ENCODE measurements around the gene ABCC12. TPM values are rescaled to one million over a fixed set of nuclear protein-coding genes. Genes with fewer than 3 reads are reported as not detected.

The ABCC12 gene
- total RNA-seq, 1 donor from 2014 or later = not detected

GRCh38 chr16:48138543-48138942 is 17.2 kb downstream of the ABCC12 start:
- H3K27ac Mint-ChIP-seq = no peak overlapping the region
- no peaks in the 10 kb centered on the region for H3K36me3 Mint-ChIP-seq (ENCODE audit: low read depth)
- H3K4me1 Mint-ChIP-seq (ENCODE audit: low read depth) = peaks cover 3% of the 10 kb centered on the region
- peaks cover 8% of the 10 kb centered on the region for H3K27me3 Mint-ChIP-seq (ENCODE audit: low read depth)
- H3K4me3 Mint-ChIP-seq (ENCODE audit: low read depth) = no peak overlapping the region
- DNase-seq (ENCODE audit: low spot score) = no peak
- H3K9me3 Mint-ChIP-seq = no peaks in the 10 kb centered on the region
- intact Hi-C loops (cut with micrococcal nuclease) = no loop called here

GRCh38 chr16:48137822-48138221 is 18.0 kb downstream of the ABCC12 start:
- no peak overlapping the region for H3K4me3 Mint-ChIP-seq (ENCODE audit: low read depth)
- H3K27ac Mint-ChIP-seq = no peak overlapping the region
- H3K27me3 Mint-ChIP-seq (ENCODE audit: low read depth) = peaks cover 8% of the 10 kb centered on the region
- no peaks in the 10 kb centered on the region for H3K9me3 Mint-ChIP-seq
- peaks cover 3% of the 10 kb centered on the region for H3K4me1 Mint-ChIP-seq (ENCODE audit: low read depth)
- no peak for DNase-seq (ENCODE audit: low spot score)
- H3K36me3 Mint-ChIP-seq (ENCODE audit: low read depth) = no peaks in the 10 kb centered on the region
- intact Hi-C loops (cut with micrococcal nuclease) = no loop called here

GRCh38 chr16:48136547-48137360 is 19.0 kb downstream of the ABCC12 start:
- peaks cover 3% of the 10 kb centered on the region for H3K4me1 Mint-ChIP-seq (ENCODE audit: low read depth)
- H3K27ac Mint-ChIP-seq = no peak overlapping the region
- H3K9me3 Mint-ChIP-seq = no peaks in the 10 kb centered on the region
- peaks cover 3% of the 10 kb centered on the region for H3K27me3 Mint-ChIP-seq (ENCODE audit: low read depth)
- no peak overlapping the region for H3K4me3 Mint-ChIP-seq (ENCODE audit: low read depth)
- intact Hi-C loops (cut with micrococcal nuclease) = no loop called here
- no peak for DNase-seq (ENCODE audit: low spot score)
- no peaks in the 10 kb centered on the region for H3K36me3 Mint-ChIP-seq (ENCODE audit: low read depth)

DNA sequence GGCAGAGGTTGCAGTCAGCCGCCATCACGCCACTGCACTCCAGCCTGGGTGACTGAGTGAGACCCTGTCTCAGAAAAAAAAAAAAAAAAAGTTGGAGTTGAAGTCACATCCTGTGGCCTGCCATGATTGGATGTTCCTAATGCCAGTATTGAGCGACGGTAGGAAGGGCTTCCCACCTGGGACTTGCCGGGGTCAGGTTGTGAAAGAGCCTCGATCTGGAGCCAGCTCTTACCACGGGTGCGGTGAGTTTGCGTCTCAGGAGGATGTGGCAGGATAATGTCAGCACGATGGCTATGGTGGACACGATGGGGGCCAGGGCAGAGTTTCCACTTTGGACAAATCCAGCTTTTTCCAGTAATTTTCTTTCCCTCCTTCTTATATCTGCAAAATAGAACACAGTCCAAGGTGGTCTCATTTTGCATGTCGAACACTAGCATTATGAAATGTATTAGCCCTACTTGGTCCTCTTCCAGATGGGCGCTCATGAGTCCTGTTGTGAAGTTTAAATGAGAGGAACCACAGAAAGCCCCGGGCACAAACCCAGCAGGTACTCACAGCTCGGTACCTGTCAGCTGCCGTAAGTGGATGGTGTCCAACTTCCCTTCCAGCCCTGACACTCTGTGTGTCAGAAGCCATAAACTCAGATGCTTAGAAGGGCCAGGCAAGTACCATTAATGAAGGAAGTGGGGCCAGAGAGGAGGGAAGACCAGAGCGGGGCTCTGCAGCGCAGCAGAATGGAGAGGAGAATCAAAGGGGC is 22.2 kb downstream of the ABCC12 start:
- no peaks in the 10 kb centered on the region for H3K36me3 Mint-ChIP-seq (ENCODE audit: low read depth)
- H3K27me3 Mint-ChIP-seq (ENCODE audit: low read depth) = peaks cover 8% of the 10 kb centered on the region
- peaks cover 3% of the 10 kb centered on the region for H3K4me1 Mint-ChIP-seq (ENCODE audit: low read depth)
- DNase-seq (ENCODE audit: low spot score) = no peak
- no peak overlapping the region for H3K27ac Mint-ChIP-seq
- intact Hi-C loops (cut with micrococcal nuclease) = no loop called here
- H3K9me3 Mint-ChIP-seq = no peaks in the 10 kb centered on the region
- no peak overlapping the region for H3K4me3 Mint-ChIP-seq (ENCODE audit: low read depth)

- intact Hi-C loops (cut with micrococcal nuclease) = no loop called here
- Mint-ChIP-seq H3K4me3 (ENCODE audit: low read depth) (no peak overlapping the region), H3K27ac (no peak overlapping the region), H3K4me1 (ENCODE audit: low read depth) (peaks cover 3% of the 10 kb centered on the region), H3K27me3 (ENCODE audit: low read depth) (peaks cover 8% of the 10 kb centered on the region), H3K9me3 (no peaks in the 10 kb centered on the region), H3K36me3 (ENCODE audit: low read depth) (no peaks in the 10 kb centered on the region)
- DNase-seq (ENCODE audit: low spot score) = no peak
These were observed 23.1 kb downstream of the ABCC12 start for GRCh38 chr16:48132696-48133095.

- Mint-ChIP-seq H3K27me3 (ENCODE audit: low read depth) (peaks cover 8% of the 10 kb centered on the region), H3K36me3 (ENCODE audit: low read depth) (no peaks in the 10 kb centered on the region), H3K27ac (no peak overlapping the region), H3K9me3 (no peaks in the 10 kb centered on the region), H3K4me3 (ENCODE audit: low read depth) (no peak overlapping the region), H3K4me1 (ENCODE audit: low read depth) (no peaks in the 10 kb centered on the region)
- no peak for DNase-seq (ENCODE audit: low spot score)
- intact Hi-C loops (cut with micrococcal nuclease) = no loop called here
These were observed 24.4 kb downstream of the ABCC12 start for GRCh38 chr16:48131201-48131935.

GRCh38 chr16:48129926-48130325 is 25.9 kb downstream of the ABCC12 start:
- peaks cover 6% of the 10 kb centered on the region for H3K27me3 Mint-ChIP-seq (ENCODE audit: low read depth)
- no peak overlapping the region for H3K4me3 Mint-ChIP-seq (ENCODE audit: low read depth)
- intact Hi-C loops (cut with micrococcal nuclease) = loop anchor here (10.0 kb wide), 1 partner anchor 415 kb away; no protein-coding TSS in a partner anchor
- H3K27ac Mint-ChIP-seq = no peak overlapping the region
- H3K4me1 Mint-ChIP-seq (ENCODE audit: low read depth) = no peaks in the 10 kb centered on the region
- no peak for DNase-seq (ENCODE audit: low spot score)
- no peaks in the 10 kb centered on the region for H3K36me3 Mint-ChIP-seq (ENCODE audit: low read depth)
- H3K9me3 Mint-ChIP-seq = no peaks in the 10 kb centered on the region

DNA sequence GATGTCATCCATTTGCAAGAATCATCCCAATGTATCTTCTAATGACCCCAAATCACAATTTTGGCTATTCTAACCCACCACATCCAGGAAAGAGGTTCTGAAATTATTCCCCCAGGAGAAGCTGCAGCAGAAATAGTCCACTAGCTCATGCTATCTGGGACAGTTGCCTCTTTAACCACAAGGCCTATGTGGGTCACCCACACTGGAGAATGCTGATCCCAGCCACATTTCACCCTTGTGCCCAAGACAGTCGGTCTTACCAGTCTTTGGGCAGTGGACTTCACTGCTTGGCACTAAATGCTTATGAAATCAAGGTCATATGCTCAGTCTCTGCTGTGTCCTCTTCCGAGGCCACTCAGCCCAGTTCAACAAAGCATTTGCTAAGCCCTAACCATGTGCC is 27.0 kb downstream of the ABCC12 start:
- Mint-ChIP-seq H3K27me3 (ENCODE audit: low read depth) (peaks cover 9% of the 10 kb centered on the region), H3K27ac (no peak overlapping the region), H3K4me3 (ENCODE audit: low read depth) (no peak overlapping the region), H3K4me1 (ENCODE audit: low read depth) (peaks cover 4% of the 10 kb centered on the region), H3K36me3 (ENCODE audit: low read depth) (no peaks in the 10 kb centered on the region), H3K9me3 (no peaks in the 10 kb centered on the region)
- DNase-seq (ENCODE audit: low spot score) = no peak
- intact Hi-C loops (cut with micrococcal nuclease) = loop anchor here (10.0 kb wide), 1 partner anchor 414 kb away; no protein-coding TSS in a partner anchor

DNA sequence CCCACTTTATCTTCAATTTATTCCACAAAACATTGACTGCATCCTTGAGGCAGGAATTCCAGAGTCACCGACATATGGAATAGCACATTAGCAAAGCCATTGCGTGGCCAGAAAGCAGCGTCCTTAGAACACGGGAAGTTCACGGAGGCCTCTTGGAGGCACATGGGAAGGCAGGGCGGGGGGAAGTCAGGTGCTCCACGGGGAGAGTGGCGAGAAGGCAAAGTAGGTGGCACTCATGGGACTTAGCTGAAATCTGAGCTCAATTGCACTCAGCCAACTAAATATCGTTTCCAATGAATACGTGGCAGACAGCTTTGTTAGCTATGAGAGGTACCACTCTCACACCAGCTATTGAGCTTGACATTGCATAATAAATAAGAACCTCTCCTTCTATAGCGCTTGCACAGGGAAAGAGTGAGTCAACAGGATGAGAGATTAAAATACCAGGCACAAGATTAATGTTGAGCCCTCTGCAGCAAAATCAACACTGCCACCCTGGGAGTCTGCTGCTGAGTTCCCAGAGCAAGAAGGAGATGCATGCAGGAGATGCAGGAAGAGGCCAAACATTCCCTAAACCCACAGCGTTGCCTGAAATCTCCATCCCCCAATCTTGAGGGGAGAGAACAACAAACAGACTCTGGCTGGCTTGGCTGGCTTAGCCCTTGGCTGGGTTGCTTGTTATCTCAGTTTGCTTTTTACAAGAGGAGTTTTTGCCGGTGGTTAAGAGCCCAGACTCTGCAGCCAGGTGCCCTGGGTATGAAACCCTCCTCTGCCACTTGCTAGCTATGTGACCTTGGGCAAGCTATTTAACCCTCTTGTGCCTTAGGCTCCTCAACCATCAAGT is 28.8 kb downstream of the ABCC12 start:
- Mint-ChIP-seq H3K36me3 (ENCODE audit: low read depth) (no peaks in the 10 kb centered on the region), H3K27me3 (ENCODE audit: low read depth) (peaks cover 9% of the 10 kb centered on the region), H3K4me1 (ENCODE audit: low read depth) (peaks cover 17% of the 10 kb centered on the region), H3K4me3 (ENCODE audit: low read depth) (no peak overlapping the region), H3K27ac (no peak overlapping the region), H3K9me3 (no peaks in the 10 kb centered on the region)
- intact Hi-C loops (cut with micrococcal nuclease) = loop anchor here (10.0 kb wide), 1 partner anchor 412 kb away; no protein-coding TSS in a partner anchor
- no peak for DNase-seq (ENCODE audit: low spot score)

- no peaks in the 10 kb centered on the region for H3K9me3 Mint-ChIP-seq
- DNase-seq (ENCODE audit: low spot score) = no peak
- H3K36me3 Mint-ChIP-seq (ENCODE audit: low read depth) = no peaks in the 10 kb centered on the region
- intact Hi-C loops (cut with micrococcal nuclease) = loop anchor here (10.0 kb wide), 1 partner anchor 411 kb away; no protein-coding TSS in a partner anchor
- peaks cover 9% of the 10 kb centered on the region for H3K27me3 Mint-ChIP-seq (ENCODE audit: low read depth)
- no peak overlapping the region for H3K27ac Mint-ChIP-seq
- peaks cover 17% of the 10 kb centered on the region for H3K4me1 Mint-ChIP-seq (ENCODE audit: low read depth)
- no peak overlapping the region for H3K4me3 Mint-ChIP-seq (ENCODE audit: low read depth)
These were observed 29.9 kb downstream of the ABCC12 start for GRCh38 chr16:48125888-48126287.

- H3K36me3 Mint-ChIP-seq (ENCODE audit: low read depth) = no peaks in the 10 kb centered on the region
- H3K4me3 Mint-ChIP-seq (ENCODE audit: low read depth) = no peak overlapping the region
- DNase-seq (ENCODE audit: low spot score) = no peak
- peaks cover 8% of the 10 kb centered on the region for H3K27me3 Mint-ChIP-seq (ENCODE audit: low read depth)
- intact Hi-C loops (cut with micrococcal nuclease) = loop anchor here (10.0 kb wide), 1 partner anchor 409 kb away; no protein-coding TSS in a partner anchor
- peaks cover 17% of the 10 kb centered on the region for H3K4me1 Mint-ChIP-seq (ENCODE audit: low read depth)
- no peak overlapping the region for H3K27ac Mint-ChIP-seq
- H3K9me3 Mint-ChIP-seq = no peaks in the 10 kb centered on the region
These were observed 31.5 kb downstream of the ABCC12 start for GRCh38 chr16:48124266-48124665.
